Neuron (in vitro differentiated cells): ENCODE results near the gene MIXL1.

ENCODE experiments used
- H2AFZ ChIP-seq: one replicate; pipeline ENCODE4 v1.6.1; 2013; ENCODE audit warnings: low read depth, mild to moderate bottlenecking, inconsistent platforms, low read length, moderate library complexity
- H3K27me3 ChIP-seq: one replicate; pipeline ENCODE4 v1.6.1; 2013; ENCODE audit warnings: low read length; ENCODE audit not compliant: insufficient read depth
- H3K36me3 ChIP-seq: one replicate; pipeline ENCODE4 v1.6.1; 2013; ENCODE audit warnings: low read length; ENCODE audit not compliant: insufficient read depth
- H3K4me1 ChIP-seq: one replicate; pipeline ENCODE4 v1.6.1; 2013; ENCODE audit warnings: low read length; ENCODE audit not compliant: insufficient read depth
- H3K4me3 ChIP-seq: 2 replicates; pipeline ENCODE4 v1.5.1; 2013; ENCODE audit warnings: mild to moderate bottlenecking, low read length, moderate library complexity
- H3K9me3 ChIP-seq: one replicate; pipeline ENCODE4 v1.6.1; 2013; ENCODE audit warnings: low read length

MIXL1 gene

GRCh38 chr1:226203240-226203639 is 20.2 kb upstream of the MIXL1 start:
- Histone ChIP-seq H3K27me3 (no peaks in the 10 kb centered on the region), H2AFZ (no peak overlapping the region), H3K9me3 (no peaks in the 10 kb centered on the region), H3K4me3 (no peak overlapping the region), H3K36me3 (no peaks in the 10 kb centered on the region), H3K4me1 (no peaks in the 10 kb centered on the region)

GRCh38 chr1:226203655-226204054 is 19.8 kb upstream of the MIXL1 start:
- Histone ChIP-seq H3K4me1 (no peaks in the 10 kb centered on the region), H2AFZ (no peak overlapping the region), H3K9me3 (no peaks in the 10 kb centered on the region), H3K36me3 (no peaks in the 10 kb centered on the region), H3K4me3 (no peak overlapping the region), H3K27me3 (no peaks in the 10 kb centered on the region)

GRCh38 chr1:226204198-226204597 is 19.3 kb upstream of the MIXL1 start:
- H3K9me3 ChIP-seq, result no peaks in the 10 kb centered on the region
- no peaks in the 10 kb centered on the region for H3K4me1 ChIP-seq
- no peaks in the 10 kb centered on the region for H3K27me3 ChIP-seq
- no peak overlapping the region for H2AFZ ChIP-seq
- H3K4me3 ChIP-seq, result no peak overlapping the region
- no peaks in the 10 kb centered on the region for H3K36me3 ChIP-seq

GRCh38 chr1:226207048-226207447 is 16.4 kb upstream of the MIXL1 start:
- no peak overlapping the region for H2AFZ ChIP-seq
- H3K4me1 ChIP-seq, result no peaks in the 10 kb centered on the region
- no peaks in the 10 kb centered on the region for H3K9me3 ChIP-seq
- H3K36me3 ChIP-seq, result no peaks in the 10 kb centered on the region
- no peak overlapping the region for H3K4me3 ChIP-seq
- peaks cover 6% of the 10 kb centered on the region for H3K27me3 ChIP-seq

GRCh38 chr1:226209307-226210059 is 14.0 kb upstream of the MIXL1 start:
- Histone ChIP-seq H3K9me3 (no peaks in the 10 kb centered on the region), H3K4me3 (no peak overlapping the region)

GRCh38 chr1:226210571-226211176 is 12.8 kb upstream of the MIXL1 start:
- Histone ChIP-seq H3K4me1 (peaks cover 3% of the 10 kb centered on the region), H3K36me3 (no peaks in the 10 kb centered on the region), H3K4me3 (no peak overlapping the region)

More at GRCh38 chr1:226209307-226210059, 14.0 kb upstream of the MIXL1 start:
- Histone ChIP-seq H3K36me3 (no peaks in the 10 kb centered on the region), H3K27me3 (peaks cover 6% of the 10 kb centered on the region), H3K4me1 (peaks cover 3% of the 10 kb centered on the region), H2AFZ (no peak overlapping the region)

GRCh38 chr1:226211181-226211821 is 12.2 kb upstream of the MIXL1 start:
- Histone ChIP-seq H3K4me1 (peaks cover 3% of the 10 kb centered on the region), H3K4me3 (no peak overlapping the region), H3K36me3 (no peaks in the 10 kb centered on the region), H2AFZ (no peak overlapping the region), H3K27me3 (peaks cover 10% of the 10 kb centered on the region), H3K9me3 (no peaks in the 10 kb centered on the region)

More at GRCh38 chr1:226210571-226211176, 12.8 kb upstream of the MIXL1 start:
- Histone ChIP-seq H3K27me3 (peaks cover 9% of the 10 kb centered on the region), H2AFZ (no peak overlapping the region), H3K9me3 (no peaks in the 10 kb centered on the region)

GRCh38 chr1:226212545-226212944 is 10.9 kb upstream of the MIXL1 start:
- H3K27me3 ChIP-seq, result peaks cover 10% of the 10 kb centered on the region
- no peak overlapping the region for H2AFZ ChIP-seq
- H3K4me3 ChIP-seq, result no peak overlapping the region
- no peaks in the 10 kb centered on the region for H3K36me3 ChIP-seq
- H3K4me1 ChIP-seq, result peaks cover 3% of the 10 kb centered on the region
- no peaks in the 10 kb centered on the region for H3K9me3 ChIP-seq

GRCh38 chr1:226215239-226215638 is 8.2 kb upstream of the MIXL1 start:
- Histone ChIP-seq H3K36me3 (no peaks in the 10 kb centered on the region), H3K27me3 (peaks cover 8% of the 10 kb centered on the region), H3K4me3 (no peak overlapping the region), H3K4me1 (peaks cover 3% of the 10 kb centered on the region), H2AFZ (no peak overlapping the region), H3K9me3 (no peaks in the 10 kb centered on the region)

- Histone ChIP-seq H3K4me3 (no peak overlapping the region), H3K36me3 (no peaks in the 10 kb centered on the region), H3K4me1 (peaks cover 3% of the 10 kb centered on the region), H3K9me3 (no peaks in the 10 kb centered on the region), H3K27me3 (peaks cover 14% of the 10 kb centered on the region), H2AFZ (no peak overlapping the region)
These were observed 7.4 kb upstream of the MIXL1 start for GRCh38 chr1:226216056-226216455.

- Histone ChIP-seq H3K4me3 (no peak overlapping the region), H3K36me3 (no peaks in the 10 kb centered on the region), H3K4me1 (peaks cover 3% of the 10 kb centered on the region), H2AFZ (no peak overlapping the region), H3K9me3 (no peaks in the 10 kb centered on the region), H3K27me3 (peaks cover 15% of the 10 kb centered on the region)
These were observed 6.2 kb upstream of the MIXL1 start for GRCh38 chr1:226217273-226217672.

- Histone ChIP-seq H3K9me3 (no peaks in the 10 kb centered on the region), H3K36me3 (no peaks in the 10 kb centered on the region), H3K27me3 (peaks cover 32% of the 10 kb centered on the region), H2AFZ (no peak overlapping the region), H3K4me3 (no peak overlapping the region), H3K4me1 (no peaks in the 10 kb centered on the region)
These were observed 2.8 kb upstream of the MIXL1 start for GRCh38 chr1:226220473-226221189.

GRCh38 chr1:226222686-226223085 is 778 bp upstream of the MIXL1 start:
- H3K27me3 ChIP-seq, result peaks cover 31% of the 10 kb centered on the region
- no peaks in the 10 kb centered on the region for H3K9me3 ChIP-seq

More at GRCh38 chr1:226222686-226223085, 778 bp upstream of the MIXL1 start:
- Histone ChIP-seq H3K4me1 (no peaks in the 10 kb centered on the region), H3K36me3 (no peaks in the 10 kb centered on the region), H2AFZ (no peak overlapping the region), H3K4me3 (no peak overlapping the region)
